ENCODE measurements around the gene MCM7. TPM values are rescaled to one million over a fixed set of nuclear protein-coding genes. Genes with fewer than 3 reads are reported as not detected.

Gene MCM7
- total and polyA plus RNA-seq, 2 of the 13 experiments (the other 11 are each of a cell fraction or from before 2014, with no cell fraction given): 84.5 to 214 TPM

DNA sequence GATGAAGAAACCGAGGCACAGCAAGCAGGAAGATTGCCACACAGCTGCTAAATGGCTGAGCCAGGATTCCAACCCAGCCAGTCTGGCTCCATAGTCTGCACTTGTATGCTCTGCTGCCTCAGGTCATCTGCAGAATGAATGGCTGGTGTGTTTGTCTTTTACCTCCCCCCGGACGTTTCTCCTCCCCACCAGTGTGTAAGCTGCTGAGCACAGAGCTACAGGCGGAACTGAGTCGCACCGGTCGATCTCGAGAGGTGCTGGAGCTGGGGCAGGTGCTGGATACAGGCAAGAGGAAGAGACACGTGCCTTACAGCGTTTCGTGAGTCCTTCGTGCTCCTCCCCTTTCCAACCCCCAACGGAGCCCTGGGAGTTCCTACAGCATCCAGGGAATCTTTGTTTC is 20.9 kb upstream of the MCM7 start (continued):
- TF ChIP-seq, protein P1, sequence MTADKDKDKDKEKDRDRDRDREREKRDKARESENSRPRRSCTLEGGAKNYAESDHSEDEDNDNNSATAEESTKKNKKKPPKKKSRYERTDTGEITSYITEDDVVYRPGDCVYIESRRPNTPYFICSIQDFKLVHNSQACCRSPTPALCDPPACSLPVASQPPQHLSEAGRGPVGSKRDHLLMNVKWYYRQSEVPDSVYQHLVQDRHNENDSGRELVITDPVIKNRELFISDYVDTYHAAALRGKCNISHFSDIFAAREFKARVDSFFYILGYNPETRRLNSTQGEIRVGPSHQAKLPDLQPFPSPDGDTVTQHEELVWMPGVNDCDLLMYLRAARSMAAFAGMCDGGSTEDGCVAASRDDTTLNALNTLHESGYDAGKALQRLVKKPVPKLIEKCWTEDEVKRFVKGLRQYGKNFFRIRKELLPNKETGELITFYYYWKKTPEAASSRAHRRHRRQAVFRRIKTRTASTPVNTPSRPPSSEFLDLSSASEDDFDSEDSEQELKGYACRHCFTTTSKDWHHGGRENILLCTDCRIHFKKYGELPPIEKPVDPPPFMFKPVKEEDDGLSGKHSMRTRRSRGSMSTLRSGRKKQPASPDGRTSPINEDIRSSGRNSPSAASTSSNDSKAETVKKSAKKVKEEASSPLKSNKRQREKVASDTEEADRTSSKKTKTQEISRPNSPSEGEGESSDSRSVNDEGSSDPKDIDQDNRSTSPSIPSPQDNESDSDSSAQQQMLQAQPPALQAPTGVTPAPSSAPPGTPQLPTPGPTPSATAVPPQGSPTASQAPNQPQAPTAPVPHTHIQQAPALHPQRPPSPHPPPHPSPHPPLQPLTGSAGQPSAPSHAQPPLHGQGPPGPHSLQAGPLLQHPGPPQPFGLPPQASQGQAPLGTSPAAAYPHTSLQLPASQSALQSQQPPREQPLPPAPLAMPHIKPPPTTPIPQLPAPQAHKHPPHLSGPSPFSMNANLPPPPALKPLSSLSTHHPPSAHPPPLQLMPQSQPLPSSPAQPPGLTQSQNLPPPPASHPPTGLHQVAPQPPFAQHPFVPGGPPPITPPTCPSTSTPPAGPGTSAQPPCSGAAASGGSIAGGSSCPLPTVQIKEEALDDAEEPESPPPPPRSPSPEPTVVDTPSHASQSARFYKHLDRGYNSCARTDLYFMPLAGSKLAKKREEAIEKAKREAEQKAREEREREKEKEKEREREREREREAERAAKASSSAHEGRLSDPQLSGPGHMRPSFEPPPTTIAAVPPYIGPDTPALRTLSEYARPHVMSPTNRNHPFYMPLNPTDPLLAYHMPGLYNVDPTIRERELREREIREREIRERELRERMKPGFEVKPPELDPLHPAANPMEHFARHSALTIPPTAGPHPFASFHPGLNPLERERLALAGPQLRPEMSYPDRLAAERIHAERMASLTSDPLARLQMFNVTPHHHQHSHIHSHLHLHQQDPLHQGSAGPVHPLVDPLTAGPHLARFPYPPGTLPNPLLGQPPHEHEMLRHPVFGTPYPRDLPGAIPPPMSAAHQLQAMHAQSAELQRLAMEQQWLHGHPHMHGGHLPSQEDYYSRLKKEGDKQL (CRISPR knock-in tag; IDR thresholded peaks at IDR 0.05; ENCODE audit: low read depth): no peak
- TF ChIP-seq ZNF230 (CRISPR knock-in tag; IDR thresholded peaks at IDR 0.05) (no peak), ZFX (CRISPR knock-in tag; IDR thresholded peaks at IDR 0.05; ENCODE audit: low read depth) (no peak), SOX6 (IDR thresholded peaks at IDR 0.05) (no peak), SOX6 (CRISPR knock-in tag; IDR thresholded peaks at IDR 0.05) (0 out of 2 replicates have a peak, but pooled peaks have one; percentile 9), TMF1 (CRISPR knock-in tag; IDR thresholded peaks at IDR 0.05; ENCODE audit: low read depth) (no peak), HNRNPLL (IDR thresholded peaks at IDR 0.05; ENCODE audit: low read depth, low read length, poor library complexity, severe bottlenecking) (no peak), ZNF782 (CRISPR knock-in tag; IDR thresholded peaks at IDR 0.05; ENCODE audit: borderline replicate concordance) (no peak), RBM39 (IDR thresholded peaks at IDR 0.05; ENCODE audit: low read depth, low read length, poor library complexity, severe bottlenecking) (no peak), JUN (CRISPR knock-in tag; IDR thresholded peaks at IDR 0.05) (0 out of 2 replicates have a peak, but pooled peaks have one; percentile 63), HDAC1 (CRISPR knock-in tag; IDR thresholded peaks at IDR 0.05) (peak; percentile 71), ESRRA (CRISPR knock-in tag; IDR thresholded peaks at IDR 0.05; ENCODE audit: low read depth) (0 out of 2 replicates have a peak, but pooled peaks have one; percentile 24), ETV6 (CRISPR knock-in tag; conservative IDR thresholded peaks at IDR 0.05) (no peak)
- TF ChIP-seq, protein P2, sequence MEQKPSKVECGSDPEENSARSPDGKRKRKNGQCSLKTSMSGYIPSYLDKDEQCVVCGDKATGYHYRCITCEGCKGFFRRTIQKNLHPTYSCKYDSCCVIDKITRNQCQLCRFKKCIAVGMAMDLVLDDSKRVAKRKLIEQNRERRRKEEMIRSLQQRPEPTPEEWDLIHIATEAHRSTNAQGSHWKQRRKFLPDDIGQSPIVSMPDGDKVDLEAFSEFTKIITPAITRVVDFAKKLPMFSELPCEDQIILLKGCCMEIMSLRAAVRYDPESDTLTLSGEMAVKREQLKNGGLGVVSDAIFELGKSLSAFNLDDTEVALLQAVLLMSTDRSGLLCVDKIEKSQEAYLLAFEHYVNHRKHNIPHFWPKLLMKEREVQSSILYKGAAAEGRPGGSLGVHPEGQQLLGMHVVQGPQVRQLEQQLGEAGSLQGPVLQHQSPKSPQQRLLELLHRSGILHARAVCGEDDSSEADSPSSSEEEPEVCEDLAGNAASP (CRISPR knock-in tag; IDR thresholded peaks at IDR 0.05; ENCODE audit: borderline replicate concordance): no peak
- TF ChIP-seq, protein P3, sequence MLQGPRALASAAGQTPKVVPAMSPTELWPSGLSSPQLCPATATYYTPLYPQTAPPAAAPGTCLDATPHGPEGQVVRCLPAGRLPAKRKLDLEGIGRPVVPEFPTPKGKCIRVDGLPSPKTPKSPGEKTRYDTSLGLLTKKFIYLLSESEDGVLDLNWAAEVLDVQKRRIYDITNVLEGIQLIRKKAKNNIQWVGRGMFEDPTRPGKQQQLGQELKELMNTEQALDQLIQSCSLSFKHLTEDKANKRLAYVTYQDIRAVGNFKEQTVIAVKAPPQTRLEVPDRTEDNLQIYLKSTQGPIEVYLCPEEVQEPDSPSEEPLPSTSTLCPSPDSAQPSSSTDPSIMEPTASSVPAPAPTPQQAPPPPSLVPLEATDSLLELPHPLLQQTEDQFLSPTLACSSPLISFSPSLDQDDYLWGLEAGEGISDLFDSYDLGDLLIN (CRISPR knock-in tag; IDR thresholded peaks at IDR 0.05; ENCODE audit: borderline replicate concordance): no peak
- TF ChIP-seq, protein P4, sequence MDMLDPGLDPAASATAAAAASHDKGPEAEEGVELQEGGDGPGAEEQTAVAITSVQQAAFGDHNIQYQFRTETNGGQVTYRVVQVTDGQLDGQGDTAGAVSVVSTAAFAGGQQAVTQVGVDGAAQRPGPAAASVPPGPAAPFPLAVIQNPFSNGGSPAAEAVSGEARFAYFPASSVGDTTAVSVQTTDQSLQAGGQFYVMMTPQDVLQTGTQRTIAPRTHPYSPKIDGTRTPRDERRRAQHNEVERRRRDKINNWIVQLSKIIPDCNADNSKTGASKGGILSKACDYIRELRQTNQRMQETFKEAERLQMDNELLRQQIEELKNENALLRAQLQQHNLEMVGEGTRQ (IDR thresholded peaks at IDR 0.05; ENCODE audit: low read depth, low read length): peak; percentile 26; the same call in 1 of the 2 replicates
- TF ChIP-seq, protein P4 (CRISPR knock-in tag; IDR thresholded peaks at IDR 0.05; ENCODE audit: borderline replicate concordance): peak; percentile 33; the same call in 1 of the 2 replicates

Data from HepG2 (cell line).